ENCODE data around the gene TMSB4X.

The TMSB4X gene

GRCh38 chrX:12946838-12947544, 27.9 kb upstream of the TMSB4X start:
- Histone ChIP-seq H3K4me3 (ENCODE audit: low read depth in 1 of 2, low read length in 2 of 2) (no peak overlapping the region), H3K4me1 (ENCODE audit: insufficient read depth, low read length) (peaks cover 8% of the 10 kb centered on the region), H3K9me3 (ENCODE audit: low read length) (no peaks in the 10 kb centered on the region), H3K27me3 (ENCODE audit: control insufficient read depth in 1 of 2, insufficient read depth in 2 of 2, low read length in 2 of 2) (no peaks in the 10 kb centered on the region), H3K27ac (ENCODE audit: low read depth, low read length) (no peak overlapping the region), H3K9ac (ENCODE audit: low read length) (no peak overlapping the region), H3K36me3 (ENCODE audit: insufficient read depth, low read length) (no peaks in the 10 kb centered on the region)

DNA sequence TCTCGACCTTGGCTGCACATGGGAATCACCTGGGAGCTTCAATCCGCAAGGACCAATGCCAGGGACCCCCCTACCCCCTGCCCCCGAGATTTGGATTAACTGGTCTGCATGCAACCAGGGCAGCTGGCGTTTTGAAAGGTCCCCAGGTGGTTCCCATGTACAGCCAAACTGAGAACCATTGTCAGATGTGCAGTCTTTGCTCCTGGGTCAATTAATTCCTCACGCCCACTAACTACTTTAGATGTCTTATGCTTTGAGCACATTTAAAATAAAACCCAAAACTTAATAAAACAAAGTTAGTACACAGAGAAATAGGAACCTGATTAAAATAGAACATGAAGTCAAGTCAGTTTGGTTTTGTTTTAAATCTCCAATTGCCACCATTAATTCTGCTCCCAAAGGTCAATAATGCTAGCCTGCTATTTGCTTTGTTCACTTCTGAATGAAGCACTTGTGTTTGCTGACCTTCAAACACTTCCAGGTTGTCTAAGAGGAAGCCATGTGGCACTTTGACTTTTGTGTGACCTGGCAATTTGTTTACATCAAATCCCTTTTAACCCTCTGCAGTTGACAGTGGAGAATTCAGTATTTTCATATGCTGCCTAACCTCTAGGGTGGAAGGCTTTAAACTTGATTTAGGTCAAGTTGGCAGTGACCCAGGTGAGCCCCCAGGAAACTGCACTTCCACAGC, 27.2 kb upstream of the TMSB4X start:
- Histone ChIP-seq H3K4me1 (ENCODE audit: insufficient read depth, low read length) (peaks cover 8% of the 10 kb centered on the region), H3K4me3 (ENCODE audit: low read depth in 1 of 2, low read length in 2 of 2) (no peak overlapping the region), H3K27me3 (ENCODE audit: control insufficient read depth in 1 of 2, insufficient read depth in 2 of 2, low read length in 2 of 2) (no peaks in the 10 kb centered on the region), H3K36me3 (ENCODE audit: insufficient read depth, low read length) (no peaks in the 10 kb centered on the region), H3K9ac (ENCODE audit: low read length) (no peak overlapping the region), H3K27ac (ENCODE audit: low read depth, low read length) (no peak overlapping the region), H3K9me3 (ENCODE audit: low read length) (no peaks in the 10 kb centered on the region)

DNA sequence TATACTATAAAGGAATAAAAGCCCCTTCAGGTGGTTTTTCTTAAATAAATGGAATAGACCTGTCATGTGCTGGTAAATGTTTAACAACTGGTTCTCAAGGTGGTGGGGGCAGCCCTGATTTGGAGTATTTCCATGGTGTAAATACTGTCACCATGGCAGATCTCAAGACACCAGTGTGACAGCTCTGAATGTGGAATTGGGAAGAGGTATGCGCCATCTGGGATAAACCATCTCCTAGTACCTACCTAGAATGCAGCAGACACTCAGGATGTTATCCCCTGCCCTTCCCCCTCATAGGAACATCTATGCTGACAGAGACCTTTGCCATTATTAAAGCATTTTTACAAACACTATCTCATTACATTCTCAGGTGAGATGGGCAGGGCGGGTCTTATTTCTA, 26.4 kb upstream of the TMSB4X start:
- no peaks in the 10 kb centered on the region for H3K9me3 ChIP-seq (ENCODE audit: low read length)
- H3K9ac ChIP-seq (ENCODE audit: low read length) = no peak overlapping the region
- no peaks in the 10 kb centered on the region for H3K36me3 ChIP-seq (ENCODE audit: insufficient read depth, low read length)
- H3K27ac ChIP-seq (ENCODE audit: low read depth, low read length) = no peak overlapping the region
- peaks cover 8% of the 10 kb centered on the region for H3K4me1 ChIP-seq (ENCODE audit: insufficient read depth, low read length)
- H3K4me3 ChIP-seq (ENCODE audit: low read depth in 1 of 2, low read length in 2 of 2) = no peak overlapping the region
- no peaks in the 10 kb centered on the region for H3K27me3 ChIP-seq (ENCODE audit: control insufficient read depth in 1 of 2, insufficient read depth in 2 of 2, low read length in 2 of 2)

- Histone ChIP-seq H3K9me3 (ENCODE audit: low read length) (no peaks in the 10 kb centered on the region), H3K27me3 (ENCODE audit: control insufficient read depth in 1 of 2, insufficient read depth in 2 of 2, low read length in 2 of 2) (no peaks in the 10 kb centered on the region), H3K36me3 (ENCODE audit: insufficient read depth, low read length) (no peaks in the 10 kb centered on the region), H3K27ac (ENCODE audit: low read depth, low read length) (peak overlapping the region; percentile 54), H3K9ac (ENCODE audit: low read length) (no peak overlapping the region), H3K4me3 (ENCODE audit: low read depth in 1 of 2, low read length in 2 of 2) (no peak overlapping the region), H3K4me1 (ENCODE audit: insufficient read depth, low read length) (peaks cover 8% of the 10 kb centered on the region)
Observed at GRCh38 chrX:12949205-12949926, 25.5 kb upstream of the TMSB4X start.

- Histone ChIP-seq H3K4me1 (ENCODE audit: insufficient read depth, low read length) (peaks cover 8% of the 10 kb centered on the region), H3K9ac (ENCODE audit: low read length) (no peak overlapping the region), H3K9me3 (ENCODE audit: low read length) (no peaks in the 10 kb centered on the region), H3K27me3 (ENCODE audit: control insufficient read depth in 1 of 2, insufficient read depth in 2 of 2, low read length in 2 of 2) (peaks cover 0 to 4% of the 10 kb centered on the region in 2 donors), H3K36me3 (ENCODE audit: insufficient read depth, low read length) (no peaks in the 10 kb centered on the region), H3K4me3 (ENCODE audit: low read depth in 1 of 2, low read length in 2 of 2) (peak overlapping the region in 1 of 2 donors; percentile 19), H3K27ac (ENCODE audit: low read depth, low read length) (peak overlapping the region; percentile 54)
Observed at GRCh38 chrX:12949927-12950656, 24.8 kb upstream of the TMSB4X start.

- no peaks in the 10 kb centered on the region for H3K36me3 ChIP-seq (ENCODE audit: insufficient read depth, low read length)
- no peak overlapping the region for H3K4me3 ChIP-seq (ENCODE audit: low read depth in 1 of 2, low read length in 2 of 2)
- peaks cover 0 to 4% of the 10 kb centered on the region in 2 donors for H3K27me3 ChIP-seq (ENCODE audit: control insufficient read depth in 1 of 2, insufficient read depth in 2 of 2, low read length in 2 of 2)
- H3K27ac ChIP-seq (ENCODE audit: low read depth, low read length) = peak overlapping the region; percentile 54
- no peaks in the 10 kb centered on the region for H3K9me3 ChIP-seq (ENCODE audit: low read length)
- H3K4me1 ChIP-seq (ENCODE audit: insufficient read depth, low read length) = peaks cover 8% of the 10 kb centered on the region
- H3K9ac ChIP-seq (ENCODE audit: low read length) = no peak overlapping the region
Observed at GRCh38 chrX:12950851-12951594, 23.9 kb upstream of the TMSB4X start.

DNA sequence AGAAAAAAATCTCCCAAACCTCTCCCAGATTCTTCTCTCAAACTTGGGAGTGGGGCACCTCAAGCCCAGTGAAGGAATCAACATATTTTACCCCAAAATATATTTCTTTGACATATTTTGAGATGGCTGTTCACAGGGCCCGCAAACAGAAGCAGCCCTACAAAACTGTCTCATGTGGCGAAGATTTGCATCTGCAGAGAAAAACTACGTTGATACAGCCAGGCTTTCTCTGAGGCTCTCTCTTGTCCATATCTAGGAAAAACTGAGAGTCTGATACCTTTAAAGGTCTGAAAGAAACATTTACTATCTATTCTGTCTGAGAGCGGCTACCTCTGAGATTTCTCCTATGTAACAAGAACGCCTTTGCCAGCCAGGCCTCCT, 23.3 kb upstream of the TMSB4X start:
- peaks cover 0 to 4% of the 10 kb centered on the region in 2 donors for H3K27me3 ChIP-seq (ENCODE audit: control insufficient read depth in 1 of 2, insufficient read depth in 2 of 2, low read length in 2 of 2)
- H3K4me3 ChIP-seq (ENCODE audit: low read depth in 1 of 2, low read length in 2 of 2) = no peak overlapping the region
- H3K4me1 ChIP-seq (ENCODE audit: insufficient read depth, low read length) = peaks cover 8% of the 10 kb centered on the region
- no peak overlapping the region for H3K27ac ChIP-seq (ENCODE audit: low read depth, low read length)
- no peaks in the 10 kb centered on the region for H3K36me3 ChIP-seq (ENCODE audit: insufficient read depth, low read length)
- H3K9me3 ChIP-seq (ENCODE audit: low read length) = no peaks in the 10 kb centered on the region
- H3K9ac ChIP-seq (ENCODE audit: low read length) = no peak overlapping the region

GRCh38 chrX:12953420-12953819, 21.5 kb upstream of the TMSB4X start:
- H3K4me1 ChIP-seq (ENCODE audit: insufficient read depth, low read length) = peaks cover 8% of the 10 kb centered on the region
- H3K4me3 ChIP-seq (ENCODE audit: low read depth in 1 of 2, low read length in 2 of 2) = no peak overlapping the region
- H3K36me3 ChIP-seq (ENCODE audit: insufficient read depth, low read length) = no peaks in the 10 kb centered on the region
- H3K9ac ChIP-seq (ENCODE audit: low read length) = no peak overlapping the region
- peaks cover 0 to 4% of the 10 kb centered on the region in 2 donors for H3K27me3 ChIP-seq (ENCODE audit: control insufficient read depth in 1 of 2, insufficient read depth in 2 of 2, low read length in 2 of 2)
- no peak overlapping the region for H3K27ac ChIP-seq (ENCODE audit: low read depth, low read length)
- H3K9me3 ChIP-seq (ENCODE audit: low read length) = no peaks in the 10 kb centered on the region

DNA sequence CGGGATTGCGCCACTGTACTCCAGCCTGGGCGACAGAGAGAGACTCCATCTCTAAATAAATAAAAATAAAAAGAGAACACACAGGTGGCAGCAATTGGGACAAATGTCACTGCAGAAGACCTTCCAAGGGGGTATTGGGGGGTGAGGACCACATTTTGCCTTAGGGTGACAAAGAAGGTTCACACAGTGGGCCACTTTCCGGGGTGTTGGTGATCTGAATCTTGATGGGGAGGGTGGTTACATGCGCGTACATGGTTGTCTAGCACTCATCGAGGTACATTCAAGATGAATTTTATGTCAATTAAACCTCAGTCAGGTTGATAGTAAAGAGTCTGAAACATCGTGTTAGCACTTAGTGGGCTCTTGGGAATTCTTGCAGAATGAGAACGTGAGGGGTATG, 20.5 kb upstream of the TMSB4X start:
- Histone ChIP-seq H3K9me3 (ENCODE audit: low read length) (no peaks in the 10 kb centered on the region), H3K27me3 (ENCODE audit: control insufficient read depth in 1 of 2, insufficient read depth in 2 of 2, low read length in 2 of 2) (peaks cover 0 to 4% of the 10 kb centered on the region in 2 donors), H3K4me3 (ENCODE audit: low read depth in 1 of 2, low read length in 2 of 2) (no peak overlapping the region), H3K4me1 (ENCODE audit: insufficient read depth, low read length) (peaks cover 8% of the 10 kb centered on the region), H3K36me3 (ENCODE audit: insufficient read depth, low read length) (no peaks in the 10 kb centered on the region), H3K27ac (ENCODE audit: low read depth, low read length) (no peak overlapping the region), H3K9ac (ENCODE audit: low read length) (no peak overlapping the region)

- no peak overlapping the region for H3K27ac ChIP-seq (ENCODE audit: low read depth, low read length)
- peaks cover 4% of the 10 kb centered on the region for H3K4me1 ChIP-seq (ENCODE audit: insufficient read depth, low read length)
- peaks cover 0 to 4% of the 10 kb centered on the region in 2 donors for H3K27me3 ChIP-seq (ENCODE audit: control insufficient read depth in 1 of 2, insufficient read depth in 2 of 2, low read length in 2 of 2)
- no peak overlapping the region for H3K4me3 ChIP-seq (ENCODE audit: low read depth in 1 of 2, low read length in 2 of 2)
- H3K36me3 ChIP-seq (ENCODE audit: insufficient read depth, low read length) = no peaks in the 10 kb centered on the region
- no peak overlapping the region for H3K9ac ChIP-seq (ENCODE audit: low read length)
- H3K9me3 ChIP-seq (ENCODE audit: low read length) = no peaks in the 10 kb centered on the region
Observed at GRCh38 chrX:12954981-12955380, 19.9 kb upstream of the TMSB4X start.
